Gastroesophageal sphincter (tissue), 4 donors: Measurements from ENCODE around the gene VPREB3. TPM values are rescaled to one million over a fixed set of nuclear protein-coding genes. Genes with fewer than 3 reads are reported as not detected.

Source experiments
- ATAC-seq: fragments of 150-250 bp; one replicate; pipeline ENCODE4 v1.9.1; 2016; ENCODE audit warnings: mild to moderate bottlenecking, moderate library complexity
- H3K27ac ChIP-seq, 4 donors: fragments of 200-600 bp; sonication (generic) in 3 of 4; 1 replicate in 3 of 4; 2 replicates in 1 of 4; pipeline ENCODE4 v1.5.1; 2016 to 2019
- H3K27me3 ChIP-seq: fragments of 200-600 bp; sonication (generic); one replicate; pipeline ENCODE4 v1.5.1; 2019
- H3K36me3 ChIP-seq, 2 donors: fragments of 200-600 bp; sonication (generic); one replicate each; pipeline ENCODE4 v1.5.1; 2019; ENCODE audit warnings: control low read depth in 1 of 2
- H3K4me1 ChIP-seq, 3 donors: fragments of 200-600 bp; sonication (generic); 1 replicate in 2 of 3; 2 replicates in 1 of 3; pipeline ENCODE4 v1.5.1; 2016 to 2019; ENCODE audit warnings: control low read depth in 2 of 3
- H3K4me3 ChIP-seq, 2 donors: fragments of 200-600 bp; sonication (generic); one replicate each; pipeline ENCODE4 v1.5.1; 2019; ENCODE audit warnings: mild to moderate bottlenecking in 1 of 2, moderate library complexity in 1 of 2
- H3K9me3 ChIP-seq, 3 donors: fragments of 200-600 bp; sonication (generic); one replicate each; pipeline ENCODE4 v1.5.1; 2017 to 2019; ENCODE audit warnings: control low read depth in 2 of 3
- CTCF ChIP-seq, 4 experiments: fragments of 200-600 bp in 2 of 4; fragments of 450-650 bp in 2 of 4; sonication (generic) in 1 of 4; IDR thresholded peaks; one replicate each; pipeline ENCODE4 v1.5.1; 2017 to 2019; ENCODE audit warnings: antibody characterized with exemption in 4 of 4, mild to moderate bottlenecking in 2 of 4, moderate library complexity in 2 of 4
- EP300 ChIP-seq: sonication (generic); formaldehyde crosslinking; IDR thresholded peaks from one replicate; pipeline ENCODE4 v1.6.1; 2017; ENCODE audit warnings: antibody characterized with exemption, mild to moderate bottlenecking
- POLR2A ChIP-seq, 2 donors: fragments of 450-650 bp; IDR thresholded peaks; one replicate each; pipeline ENCODE4 v1.6.1; 2017; ENCODE audit warnings: antibody characterized with exemption in 2 of 2, mild to moderate bottlenecking in 2 of 2, moderate library complexity in 1 of 2
- POLR2AphosphoS5 ChIP-seq: sonication (generic); formaldehyde crosslinking; IDR thresholded peaks from one replicate; pipeline ENCODE4 v1.6.1; 2017; ENCODE audit warnings: antibody characterized with exemption
- WGBS, 2 donors: methylation state at CpG; one replicate each; pipeline ENCODE4 v1.1.5; 2018; ENCODE audit warnings: low coverage in 1 of 2; 5-methylcytosine and 5-hydroxymethylcytosine counted together
- total RNA-seq, 4 donors: library from RNA; depleted of rRNA; stranded (reverse); fragments of >200 nt; gene quantifications; one replicate each; pipeline ENCODE4 v1.1.0, GENCODE V29; 2016

VPREB3 gene
- total RNA-seq, 4 donors from 2014 or later, result 1.9 TPM; not detected in 3

GRCh38 chr22:23779731-23780130 is 25.5 kb upstream of the VPREB3 start:
- ATAC-seq, result no peak
- TF ChIP-seq CTCF (IDR thresholded peaks at IDR 0.05) (no peak), POLR2A (IDR thresholded peaks at IDR 0.05) (no peak), POLR2AphosphoS5 (no peak), EP300 (no peak)

GRCh38 chr22:23779083-23779482 is 24.9 kb upstream of the VPREB3 start:
- no CpG with 5 or more reads among the region's 16 CpGs for WGBS, 2 donors
- Histone ChIP-seq H3K27me3 (no peaks in the 10 kb centered on the region), H3K4me3 (no peak overlapping the region), H3K4me1 (peaks cover 0 to 32% (median 9%) of the 10 kb centered on the region in 3 donors), H3K27ac (peak overlapping the region in 1 of 4 donors; percentile 67), H3K9me3 (no peaks in the 10 kb centered on the region), H3K36me3 (peaks cover 0 to 21% of the 10 kb centered on the region in 2 donors)
- TF ChIP-seq POLR2A (IDR thresholded peaks at IDR 0.05) (no peak), POLR2AphosphoS5 (no peak), CTCF (IDR thresholded peaks at IDR 0.05) (no peak), EP300 (no peak)
- no peak for ATAC-seq

More at GRCh38 chr22:23779731-23780130, 25.5 kb upstream of the VPREB3 start:
- Histone ChIP-seq H3K4me3 (no peak overlapping the region), H3K4me1 (peaks cover 0 to 26% (median 3%) of the 10 kb centered on the region in 3 donors), H3K27me3 (no peaks in the 10 kb centered on the region), H3K36me3 (peaks cover 0 to 21% of the 10 kb centered on the region in 2 donors), H3K27ac (no peak overlapping the region), H3K9me3 (no peaks in the 10 kb centered on the region)
- 90% methylated on average over 2 of the region's 5 CpGs; no CpG with 5 or more reads in 1 of the 2 donors for WGBS, 2 donors

GRCh38 chr22:23778577-23778900 is 24.3 kb upstream of the VPREB3 start:
- TF ChIP-seq CTCF (IDR thresholded peaks at IDR 0.05), result no peak
- TF ChIP-seq POLR2AphosphoS5, result no peak
- no peak for TF ChIP-seq EP300
- TF ChIP-seq POLR2A (IDR thresholded peaks at IDR 0.05), result no peak
- WGBS, 2 donors, result 40 to 60% methylated on average over 1 to 2 of the region's 3 CpGs
- H3K27ac ChIP-seq, result peak overlapping the region in 1 of 4 donors; percentile 67

GRCh38 chr22:23777776-23778576 is 23.8 kb upstream of the VPREB3 start:
- Histone ChIP-seq H3K4me1 (peaks cover 0 to 44% (median 18%) of the 10 kb centered on the region in 3 donors), H3K36me3 (peaks cover 0 to 21% of the 10 kb centered on the region in 2 donors), H3K4me3 (no peak overlapping the region), H3K27ac (peak overlapping the region in 3 of 4 donors; percentile 32 to 67 (median 57)), H3K9me3 (no peaks in the 10 kb centered on the region), H3K27me3 (no peaks in the 10 kb centered on the region)
- TF ChIP-seq CTCF (IDR thresholded peaks at IDR 0.05), result no peak
- TF ChIP-seq POLR2AphosphoS5, result no peak
- no peak for TF ChIP-seq EP300
- TF ChIP-seq POLR2A (IDR thresholded peaks at IDR 0.05), result no peak
- 38 to 80% methylated on average over 3 to 4 of the region's 11 CpGs for whole genome bisulfite sequencing, 2 donors
- peak; percentile 37 for ATAC-seq

More at GRCh38 chr22:23778577-23778900, 24.3 kb upstream of the VPREB3 start:
- no peak for ATAC-seq
- Histone ChIP-seq H3K27me3 (no peaks in the 10 kb centered on the region), H3K4me3 (no peak overlapping the region), H3K4me1 (peaks cover 0 to 38% (median 14%) of the 10 kb centered on the region in 3 donors), H3K36me3 (peaks cover 0 to 21% of the 10 kb centered on the region in 2 donors), H3K9me3 (no peaks in the 10 kb centered on the region)
